Measurements from ENCODE around the gene ITIH5. TPM values are rescaled to one million over a fixed set of nuclear protein-coding genes. Genes with fewer than 3 reads are reported as not detected.
"Not testable (repeated sequence)": the region's sequence is repeated elsewhere in the genome, so short reads cannot be mapped to it uniquely, and the experiment has no call there.

Gene ITIH5
- total RNA-seq, 6 experiments from 2014 or later: not detected

DNA sequence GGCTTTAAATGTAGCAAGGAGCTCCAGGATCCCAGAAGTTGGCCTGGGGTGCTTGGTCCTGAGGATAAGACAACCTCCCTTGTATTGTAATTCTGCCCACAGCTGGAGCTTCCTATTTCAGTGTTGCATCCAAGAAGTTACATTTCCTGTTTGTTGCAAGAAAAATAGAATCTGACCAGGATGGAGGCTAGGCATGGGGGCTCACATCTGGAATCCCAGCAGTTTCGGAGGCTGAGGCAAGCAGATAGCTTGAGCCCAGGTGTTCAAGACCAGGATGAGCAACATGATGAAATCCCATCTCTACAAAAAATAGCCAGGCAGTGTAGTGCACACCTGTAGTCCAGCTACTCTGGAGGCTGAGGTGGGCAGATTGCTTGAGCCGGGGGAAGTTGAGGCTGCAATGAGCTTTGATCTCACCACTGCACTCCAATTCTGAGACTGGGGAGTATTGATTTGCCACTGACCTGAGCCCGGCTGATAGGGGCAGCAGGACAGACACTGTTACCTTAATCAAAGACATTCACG lies 35.6 kb upstream of the ITIH5 start:
- Mint-ChIP-seq H3K36me3 (ENCODE audit: low read depth) (no peaks in the 10 kb centered on the region), H3K4me1 (ENCODE audit: low read depth) (no peaks in the 10 kb centered on the region), H3K4me3 (no peak overlapping the region), H3K27me3 (ENCODE audit: insufficient read depth) (peaks cover 2% of the 10 kb centered on the region; the same call in 1 of the 2 replicates), H3K9me3 (no peaks in the 10 kb centered on the region), H3K27ac (no peak overlapping the region)
- no peak for DNase-seq
- TF ChIP-seq, protein P1, sequence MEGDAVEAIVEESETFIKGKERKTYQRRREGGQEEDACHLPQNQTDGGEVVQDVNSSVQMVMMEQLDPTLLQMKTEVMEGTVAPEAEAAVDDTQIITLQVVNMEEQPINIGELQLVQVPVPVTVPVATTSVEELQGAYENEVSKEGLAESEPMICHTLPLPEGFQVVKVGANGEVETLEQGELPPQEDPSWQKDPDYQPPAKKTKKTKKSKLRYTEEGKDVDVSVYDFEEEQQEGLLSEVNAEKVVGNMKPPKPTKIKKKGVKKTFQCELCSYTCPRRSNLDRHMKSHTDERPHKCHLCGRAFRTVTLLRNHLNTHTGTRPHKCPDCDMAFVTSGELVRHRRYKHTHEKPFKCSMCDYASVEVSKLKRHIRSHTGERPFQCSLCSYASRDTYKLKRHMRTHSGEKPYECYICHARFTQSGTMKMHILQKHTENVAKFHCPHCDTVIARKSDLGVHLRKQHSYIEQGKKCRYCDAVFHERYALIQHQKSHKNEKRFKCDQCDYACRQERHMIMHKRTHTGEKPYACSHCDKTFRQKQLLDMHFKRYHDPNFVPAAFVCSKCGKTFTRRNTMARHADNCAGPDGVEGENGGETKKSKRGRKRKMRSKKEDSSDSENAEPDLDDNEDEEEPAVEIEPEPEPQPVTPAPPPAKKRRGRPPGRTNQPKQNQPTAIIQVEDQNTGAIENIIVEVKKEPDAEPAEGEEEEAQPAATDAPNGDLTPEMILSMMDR (IDR thresholded peaks at IDR 0.05): no peak

DNA sequence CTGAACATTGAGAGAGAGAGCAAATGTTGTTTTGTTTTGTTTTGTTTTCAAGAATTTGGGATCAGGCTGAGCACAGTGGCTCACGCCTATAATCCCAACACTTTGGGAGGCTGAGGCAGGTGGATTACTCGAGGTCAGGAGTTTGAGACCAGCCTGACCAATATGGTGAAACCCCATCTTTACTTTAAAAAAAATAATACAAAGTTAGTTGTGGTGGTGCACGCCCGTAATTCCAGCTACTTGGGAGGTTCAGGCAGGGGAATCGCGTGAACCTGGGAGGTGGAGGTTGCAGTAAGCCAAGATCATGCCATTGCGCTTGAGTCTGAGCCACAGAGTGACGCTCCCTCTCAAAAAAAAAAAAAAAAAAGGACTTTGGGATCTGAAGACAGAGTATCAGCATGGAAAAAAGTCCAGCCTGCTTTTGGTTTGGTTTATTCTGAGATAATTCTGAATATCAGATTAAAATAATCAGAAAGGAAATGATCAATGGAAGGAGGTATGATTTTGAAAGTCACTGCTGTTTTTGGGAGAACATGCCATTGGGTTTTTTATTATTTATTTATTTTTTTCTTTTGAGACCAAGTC lies 34.5 kb upstream of the ITIH5 start:
- Mint-ChIP-seq H3K4me3 (no peak overlapping the region), H3K9me3 (no peaks in the 10 kb centered on the region), H3K27ac (no peak overlapping the region), H3K27me3 (ENCODE audit: insufficient read depth) (peaks cover 2% of the 10 kb centered on the region; the same call in 1 of the 2 replicates), H3K4me1 (ENCODE audit: low read depth) (no peaks in the 10 kb centered on the region), H3K36me3 (ENCODE audit: low read depth) (no peaks in the 10 kb centered on the region)
- TF ChIP-seq, protein P1 (IDR thresholded peaks at IDR 0.05): no peak
- no peak for DNase-seq

DNA sequence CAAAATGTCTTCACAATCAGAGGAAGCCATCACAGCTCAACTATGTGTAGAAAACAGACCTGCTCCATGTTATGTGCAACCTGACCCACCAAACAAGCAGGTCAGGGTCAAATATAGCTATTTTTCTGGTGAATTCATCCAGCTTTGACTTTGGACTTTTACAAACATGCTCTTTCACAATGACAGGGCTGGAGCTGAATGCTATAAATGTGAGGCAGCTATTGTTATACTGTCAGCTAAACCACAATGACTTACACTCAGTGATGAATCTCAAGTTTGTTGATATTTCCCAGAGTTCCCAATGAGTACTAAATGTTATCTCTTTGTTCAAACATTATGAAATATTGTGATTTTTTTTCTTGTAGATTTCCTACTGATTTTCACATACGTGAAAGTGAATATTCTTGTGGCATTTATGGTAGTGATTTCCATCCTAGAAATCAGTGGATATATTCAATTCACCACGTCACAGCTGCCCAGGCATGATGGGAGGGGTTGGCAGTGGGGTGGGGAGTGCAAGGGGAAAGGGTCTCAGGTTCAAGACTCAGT lies 33.9 kb upstream of the ITIH5 start:
- Mint-ChIP-seq H3K27me3 (ENCODE audit: insufficient read depth) (peaks cover 2% of the 10 kb centered on the region; the same call in 1 of the 2 replicates), H3K4me3 (no peak overlapping the region), H3K9me3 (no peaks in the 10 kb centered on the region), H3K4me1 (ENCODE audit: low read depth) (no peaks in the 10 kb centered on the region), H3K36me3 (ENCODE audit: low read depth) (no peaks in the 10 kb centered on the region), H3K27ac (no peak overlapping the region)
- TF ChIP-seq, protein P1 (IDR thresholded peaks at IDR 0.05): no peak
- no peak for DNase-seq

DNA sequence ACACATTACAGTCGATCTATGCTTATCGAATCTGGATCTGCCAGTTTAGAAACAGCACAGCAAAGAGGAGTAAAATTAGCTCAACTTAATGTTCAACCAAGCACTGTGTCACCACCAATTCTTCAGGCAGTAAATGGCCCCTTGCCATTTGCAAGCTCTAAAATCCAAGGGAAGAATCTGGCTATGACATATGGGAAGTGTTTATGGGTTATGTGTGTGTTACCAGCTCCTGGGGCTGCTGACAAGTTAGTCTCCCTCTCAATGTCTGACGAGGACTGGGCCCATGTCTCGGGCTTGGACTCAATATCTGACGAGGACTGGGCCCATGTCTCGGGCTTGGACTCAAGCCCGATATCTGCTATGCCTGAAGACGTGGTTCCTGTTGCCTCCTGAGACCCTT lies 30.7 kb upstream of the ITIH5 start:
- no peak for DNase-seq
- H3K4me3 Mint-ChIP-seq: no peak overlapping the region
- peaks cover 2% of the 10 kb centered on the region; the same call in 1 of the 2 replicates for H3K27me3 Mint-ChIP-seq (ENCODE audit: insufficient read depth)

DNA sequence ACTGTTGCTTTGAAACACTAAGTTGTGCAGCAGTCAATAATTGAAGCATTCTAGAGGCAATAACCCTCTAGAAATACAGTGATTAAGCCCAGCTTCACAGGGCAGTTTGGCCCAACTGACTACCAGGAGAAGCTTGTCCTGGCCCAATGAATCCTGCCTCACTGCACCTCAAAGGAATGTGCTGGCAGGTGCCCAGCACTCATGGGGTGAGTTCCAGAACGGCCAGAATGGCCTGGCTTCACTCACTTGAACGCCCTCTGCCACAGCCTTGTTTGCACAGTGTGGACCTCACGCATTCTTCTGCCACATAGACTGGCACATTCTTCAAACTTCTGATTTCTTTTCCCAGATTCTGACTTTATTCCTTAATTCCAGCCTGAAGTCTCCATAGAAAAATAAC lies 29.8 kb upstream of the ITIH5 start:
- DNase-seq: no peak
- Mint-ChIP-seq H3K27ac (no peak overlapping the region), H3K9me3 (peaks cover 10% of the 10 kb centered on the region), H3K4me1 (ENCODE audit: low read depth) (no peaks in the 10 kb centered on the region), H3K27me3 (ENCODE audit: insufficient read depth) (peaks cover 2% of the 10 kb centered on the region; the same call in 1 of the 2 replicates), H3K4me3 (no peak overlapping the region), H3K36me3 (ENCODE audit: low read depth) (peaks cover 6% of the 10 kb centered on the region; the same call in 1 of the 2 replicates)
- TF ChIP-seq, protein P1 (IDR thresholded peaks at IDR 0.05): no peak

More for the DNA sequence above, 30.7 kb upstream of the ITIH5 start:
- peaks cover 10% of the 10 kb centered on the region for H3K9me3 Mint-ChIP-seq
- TF ChIP-seq, protein P1 (IDR thresholded peaks at IDR 0.05): no peak
- H3K4me1 Mint-ChIP-seq (ENCODE audit: low read depth): no peaks in the 10 kb centered on the region
- H3K27ac Mint-ChIP-seq: no peak overlapping the region
- H3K36me3 Mint-ChIP-seq (ENCODE audit: low read depth): peaks cover 6% of the 10 kb centered on the region; the same call in 1 of the 2 replicates

DNA sequence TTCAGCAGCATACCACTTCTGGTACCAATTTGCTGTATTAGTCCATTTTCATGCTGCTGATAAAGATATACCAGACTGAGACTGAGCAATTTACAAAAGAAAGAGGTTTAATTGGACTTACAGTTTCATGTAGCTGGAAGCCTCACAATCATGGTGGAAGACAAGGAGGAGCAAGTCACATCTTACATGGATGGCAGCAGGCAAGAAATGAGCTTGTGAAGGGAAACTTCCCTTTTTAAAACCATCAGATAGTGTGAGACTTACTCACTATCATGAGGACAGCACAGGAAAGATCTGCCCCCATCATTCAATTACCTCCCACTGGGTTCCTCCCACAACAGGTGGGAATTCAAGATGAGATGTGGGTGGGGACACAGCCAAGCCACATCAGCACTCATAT lies 26.4 kb upstream of the ITIH5 start:
- not testable (repeated sequence) for H3K4me1 Mint-ChIP-seq (ENCODE audit: low read depth); H3K4me3 Mint-ChIP-seq; H3K36me3 Mint-ChIP-seq (ENCODE audit: low read depth); H3K27ac Mint-ChIP-seq; DNase-seq; H3K27me3 Mint-ChIP-seq (ENCODE audit: insufficient read depth)
- H3K9me3 Mint-ChIP-seq: peaks cover 14% of the 10 kb centered on the region

DNA sequence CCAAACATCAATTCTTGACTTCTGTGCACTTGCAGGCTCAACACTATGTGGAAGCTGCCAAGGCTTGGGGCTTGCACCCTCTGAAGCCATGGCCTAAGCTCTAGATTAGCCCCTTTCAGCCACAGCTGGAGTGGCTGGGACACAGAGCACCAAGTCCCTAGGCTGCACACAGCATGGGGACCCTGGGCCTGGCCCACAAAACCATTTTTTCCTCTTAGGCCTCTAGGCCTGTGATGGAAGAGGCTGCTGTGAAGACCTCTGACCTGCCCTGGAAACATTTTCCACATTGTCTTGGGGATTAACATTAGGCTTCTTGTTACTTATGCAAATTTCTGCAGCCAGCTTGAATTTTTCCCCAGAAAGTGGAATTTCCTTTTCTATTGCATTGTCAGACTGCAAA lies 25.6 kb upstream of the ITIH5 start:
- H3K27ac Mint-ChIP-seq; H3K4me1 Mint-ChIP-seq (ENCODE audit: low read depth); H3K27me3 Mint-ChIP-seq (ENCODE audit: insufficient read depth); H3K36me3 Mint-ChIP-seq (ENCODE audit: low read depth); H3K4me3 Mint-ChIP-seq; DNase-seq: not testable (repeated sequence)
- H3K9me3 Mint-ChIP-seq: peaks cover 14% of the 10 kb centered on the region

DNA sequence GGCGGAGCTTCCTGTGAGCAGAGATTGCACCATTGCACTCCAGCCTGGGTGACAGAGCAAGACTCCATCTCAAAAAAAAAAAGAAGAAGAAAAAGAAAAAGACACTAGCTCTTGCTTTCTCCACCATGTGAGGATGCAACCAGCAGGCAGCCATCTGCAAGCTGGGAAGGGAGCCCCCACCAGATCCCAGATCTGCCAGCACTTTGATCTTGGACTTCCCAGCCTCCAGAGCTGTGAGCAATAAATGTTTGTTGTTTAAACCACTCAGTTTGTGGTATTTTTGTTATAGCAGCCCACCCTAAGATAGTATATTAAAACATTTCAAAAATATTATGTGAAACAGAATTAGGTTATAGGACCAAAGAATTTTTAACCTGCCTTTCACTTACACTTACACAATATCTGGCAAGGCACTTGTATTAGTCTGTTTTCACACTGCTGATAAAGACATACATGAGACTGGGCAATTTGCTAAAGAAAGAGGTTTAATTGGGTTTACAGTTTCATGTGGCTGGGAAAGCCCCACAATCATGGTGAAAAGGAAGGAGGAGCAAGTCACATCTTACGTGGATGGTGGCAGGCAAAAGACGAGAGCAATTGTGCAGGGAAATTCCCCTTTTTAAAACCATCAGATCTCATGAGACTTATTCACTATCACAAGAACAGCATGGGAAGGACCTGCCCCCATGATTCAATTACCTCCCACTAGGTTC lies 24.3 kb upstream of the ITIH5 start:
- H3K4me1 Mint-ChIP-seq (ENCODE audit: low read depth); DNase-seq; H3K27me3 Mint-ChIP-seq (ENCODE audit: insufficient read depth); H3K27ac Mint-ChIP-seq; H3K4me3 Mint-ChIP-seq; H3K36me3 Mint-ChIP-seq (ENCODE audit: low read depth): not testable (repeated sequence)
- peaks cover 14% of the 10 kb centered on the region for H3K9me3 Mint-ChIP-seq
